ENCODE results near the gene SND1.
A peak's percentile ranks its signal among the peaks of the same experiment; 100 is the strongest.

SND1 gene

GRCh38 chr7:128006550-128007302 lies 354.7 kb downstream of the SND1 start:
- in situ Hi-C loops (cut with MboI; ENCODE audit: low pct_unique_long_range_greater_than_20kb, low sequenced_read_pairs): no loop called here
- DNase-seq: no peak

- in situ Hi-C loops (cut with MboI; ENCODE audit: low pct_unique_long_range_greater_than_20kb, low sequenced_read_pairs): no loop called here
- DNase-seq: no peak
These were observed 355.3 kb downstream of the SND1 start for GRCh38 chr7:128007303-128007680.

DNA sequence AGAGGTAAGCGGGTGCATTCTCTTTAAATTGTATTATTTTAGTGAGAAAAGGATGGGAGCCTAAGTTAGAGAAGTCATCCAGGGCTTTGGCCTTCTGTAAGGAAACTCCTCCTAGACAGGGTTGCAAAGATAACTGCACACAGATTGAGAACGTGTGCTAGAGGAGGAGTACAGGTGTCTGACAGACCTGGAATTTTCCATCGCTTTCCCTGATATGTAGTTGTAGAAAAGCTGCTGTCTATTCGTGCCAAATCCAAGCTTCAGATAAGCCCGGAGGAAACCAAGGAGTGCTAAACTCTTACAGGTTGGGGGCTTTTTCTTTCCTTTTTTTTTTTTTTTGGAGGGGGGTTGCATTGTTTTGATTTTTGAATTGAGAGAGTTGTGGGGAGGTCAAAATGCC lies 356.1 kb downstream of the SND1 start:
- no peak for DNase-seq
- in situ Hi-C loops (cut with MboI; ENCODE audit: low pct_unique_long_range_greater_than_20kb, low sequenced_read_pairs): no loop called here

DNA sequence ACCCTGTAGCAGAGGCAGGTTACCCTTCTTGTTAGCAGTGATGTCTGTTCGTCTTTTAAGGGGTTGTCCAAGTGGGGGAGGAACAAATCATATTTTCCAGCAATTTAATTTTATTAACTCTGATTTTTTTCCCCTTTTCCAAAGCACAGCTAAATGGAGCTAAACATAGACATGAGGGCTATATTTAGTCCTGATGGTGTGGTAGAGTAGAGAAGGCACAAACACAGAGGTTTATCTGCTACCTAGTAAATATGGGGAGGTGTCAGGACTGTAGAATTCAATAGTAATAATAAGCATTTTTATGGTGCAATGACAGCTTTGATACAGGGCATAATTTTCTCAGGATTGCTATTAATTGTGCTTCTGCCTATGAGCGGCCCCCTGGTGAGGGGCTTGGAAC lies 356.8 kb downstream of the SND1 start:
- in situ Hi-C loops (cut with MboI; ENCODE audit: low pct_unique_long_range_greater_than_20kb, low sequenced_read_pairs): no loop called here
- DNase-seq: no peak

DNA sequence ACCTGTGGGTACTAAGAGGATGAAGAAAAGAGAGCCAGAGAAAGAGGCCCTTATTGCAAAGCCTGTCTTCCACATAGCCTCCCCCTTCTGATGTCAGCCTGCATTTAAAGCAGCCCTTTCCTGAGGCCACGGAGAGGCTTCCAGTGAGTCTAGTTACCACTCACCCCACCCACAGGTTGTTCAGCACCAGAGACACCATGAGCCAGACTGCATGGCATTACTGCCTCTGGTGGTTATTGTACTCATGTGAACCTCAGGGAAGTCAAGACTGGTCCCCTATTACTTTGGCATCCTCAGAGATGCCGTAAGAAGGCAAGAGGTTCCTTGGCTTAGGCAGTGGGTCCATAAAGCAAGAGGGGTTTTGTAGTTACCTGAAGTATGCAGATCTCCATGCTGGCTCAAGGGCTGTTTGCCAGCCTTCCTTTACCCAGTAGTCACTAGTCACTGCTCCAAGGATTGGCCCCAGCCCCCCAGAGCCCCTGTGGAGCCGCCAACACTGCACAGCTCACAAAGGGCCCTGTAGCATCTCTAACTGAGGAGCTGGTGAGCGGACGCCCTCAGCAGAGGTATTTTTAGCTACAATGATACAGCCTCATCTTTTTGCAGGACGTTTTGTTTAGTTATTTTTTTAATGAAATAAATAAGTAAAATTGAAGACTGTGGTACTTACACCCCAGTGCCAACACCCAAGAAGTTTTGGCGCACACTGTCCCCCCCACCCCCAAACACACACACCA lies 358.6 kb downstream of the SND1 start:
- no peak for DNase-seq
- in situ Hi-C loops (cut with MboI; ENCODE audit: low pct_unique_long_range_greater_than_20kb, low sequenced_read_pairs): no loop called here

GRCh38 chr7:128011131-128011661 lies 359.2 kb downstream of the SND1 start:
- in situ Hi-C loops (cut with MboI; ENCODE audit: low pct_unique_long_range_greater_than_20kb, low sequenced_read_pairs): no loop called here
- no peak for DNase-seq

DNA sequence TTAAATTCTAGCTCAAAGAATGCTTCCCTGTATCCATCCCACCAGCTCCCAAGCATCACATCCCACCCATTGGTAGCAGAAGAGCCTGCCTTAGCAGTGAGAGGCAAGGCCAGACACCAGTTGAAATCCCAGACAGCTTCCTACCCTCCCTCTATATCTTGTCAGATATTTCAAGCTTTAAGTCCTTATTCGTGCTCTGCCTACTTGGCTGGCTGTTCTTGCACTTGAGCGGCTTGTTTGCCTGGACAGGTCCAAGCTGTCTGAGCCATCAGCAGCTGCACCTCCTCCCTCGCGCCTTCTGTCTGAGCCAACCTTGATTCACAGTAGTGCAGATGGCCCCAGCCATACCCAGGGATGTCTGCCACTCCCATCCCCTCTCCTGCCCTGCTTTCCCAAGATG lies 362.8 kb downstream of the SND1 start:
- no peak for DNase-seq
- in situ Hi-C loops (cut with MboI; ENCODE audit: low pct_unique_long_range_greater_than_20kb, low sequenced_read_pairs): no loop called here

DNA sequence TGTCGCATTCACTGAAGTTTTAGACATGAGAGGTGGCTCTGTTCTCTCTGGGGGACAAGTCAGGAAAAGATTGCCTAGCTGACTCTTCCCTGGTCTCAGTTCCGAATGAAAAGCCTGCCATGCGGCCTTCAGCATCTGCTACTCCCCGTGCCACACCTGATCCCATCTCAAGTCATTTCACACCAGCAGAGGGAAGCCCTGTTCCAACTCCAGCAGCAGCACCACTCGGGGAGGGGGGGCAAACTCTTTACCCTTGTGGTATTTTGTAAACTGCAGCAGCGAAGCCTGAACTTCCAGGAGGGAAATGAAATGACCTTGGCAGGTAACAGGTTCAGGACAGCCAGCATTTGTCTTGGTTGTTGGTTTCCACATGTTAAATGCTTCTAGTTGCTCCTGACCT lies 365.5 kb downstream of the SND1 start:
- no peak for DNase-seq
- in situ Hi-C loops (cut with MboI; ENCODE audit: low pct_unique_long_range_greater_than_20kb, low sequenced_read_pairs): no loop called here

DNA sequence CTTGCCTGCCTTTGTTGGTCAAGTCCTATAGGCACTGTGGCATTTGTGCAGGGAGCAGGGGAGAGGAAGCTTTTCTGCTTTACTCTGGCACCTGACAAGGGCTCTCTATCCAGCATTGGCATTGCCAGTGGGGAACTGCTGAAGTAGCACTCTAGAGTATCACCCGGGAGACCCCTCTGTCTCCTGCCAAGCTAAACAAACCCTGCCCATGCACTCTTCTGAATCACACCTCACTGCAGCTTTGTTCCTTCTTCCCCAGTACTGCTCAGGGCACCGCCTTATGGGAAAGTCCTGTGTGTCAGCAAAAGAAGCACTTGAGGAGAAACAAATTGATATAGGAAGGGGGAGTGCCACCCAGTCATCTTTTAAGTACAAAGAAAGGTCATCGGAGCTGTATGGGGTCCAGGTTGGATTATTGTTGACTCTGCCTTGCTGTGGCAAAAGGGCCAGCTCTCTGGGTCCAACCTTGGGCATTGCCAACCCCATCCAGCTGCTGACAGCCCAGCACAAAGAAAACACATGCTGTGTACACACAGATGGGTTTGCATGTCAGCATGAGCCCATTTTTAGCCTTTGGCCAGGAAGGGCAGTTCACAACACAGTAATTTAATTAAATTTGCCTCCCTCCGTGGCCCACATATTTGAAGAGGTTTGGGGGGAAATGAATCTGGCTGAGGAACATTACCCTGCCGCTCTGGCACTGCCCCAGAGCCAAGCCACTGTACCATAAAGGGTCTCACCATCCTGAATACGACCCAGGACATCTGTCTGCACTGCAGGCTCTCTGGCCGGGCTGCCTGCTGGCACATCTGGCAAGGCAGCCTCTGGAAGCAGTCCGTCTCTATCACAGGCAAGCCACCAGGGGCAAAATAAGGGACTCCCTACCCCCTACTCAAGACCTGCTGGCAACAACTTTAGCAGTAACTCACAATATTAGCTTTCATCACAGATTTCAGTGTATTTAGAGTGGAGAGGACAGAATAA lies 366.2 kb downstream of the SND1 start:
- in situ Hi-C loops (cut with MboI; ENCODE audit: low pct_unique_long_range_greater_than_20kb, low sequenced_read_pairs): no loop called here
- no peak for DNase-seq

DNA sequence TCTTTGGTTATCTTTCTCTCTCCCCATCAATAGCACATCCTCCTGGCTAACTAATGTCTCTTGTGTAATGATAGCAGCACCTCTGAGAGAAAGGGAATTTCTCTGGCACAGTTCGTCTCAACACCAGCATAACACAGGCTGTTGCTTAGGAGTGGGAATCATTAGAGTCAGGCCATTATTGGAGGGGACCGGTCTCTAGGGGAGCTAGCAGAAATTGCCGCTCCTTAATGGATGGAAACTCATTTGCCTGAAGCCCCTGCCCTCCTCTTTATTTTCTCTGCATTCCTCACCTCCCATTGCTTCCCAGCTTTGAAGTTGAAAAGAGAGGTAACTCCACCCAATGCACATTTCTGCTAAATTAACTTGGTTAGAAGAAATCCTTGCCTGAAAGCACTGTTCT lies 367.3 kb downstream of the SND1 start:
- in situ Hi-C loops (cut with MboI; ENCODE audit: low pct_unique_long_range_greater_than_20kb, low sequenced_read_pairs): no loop called here
- DNase-seq: no peak

DNA sequence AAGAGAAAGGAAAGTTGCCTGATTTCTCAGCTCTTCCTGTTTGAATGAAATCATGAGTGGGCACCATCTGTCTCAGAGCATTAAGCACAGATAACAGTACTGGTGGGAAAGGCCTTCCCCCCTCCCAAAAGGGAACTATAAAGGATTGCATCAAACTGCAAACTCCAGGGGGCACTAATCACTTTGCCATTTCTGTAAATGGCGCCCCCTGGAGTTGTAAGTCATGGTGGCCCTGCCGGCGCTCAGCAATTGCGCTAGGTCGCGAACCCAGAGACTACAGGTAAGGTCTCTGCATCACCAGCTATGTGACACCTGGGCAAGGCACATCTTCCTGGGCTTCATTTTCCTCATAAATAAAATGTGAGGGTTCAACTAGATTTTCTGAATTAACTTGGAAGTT lies 368.2 kb downstream of the SND1 start:
- in situ Hi-C loops (cut with MboI; ENCODE audit: low pct_unique_long_range_greater_than_20kb, low sequenced_read_pairs): no loop called here
- peak; percentile 23 for DNase-seq

DNA sequence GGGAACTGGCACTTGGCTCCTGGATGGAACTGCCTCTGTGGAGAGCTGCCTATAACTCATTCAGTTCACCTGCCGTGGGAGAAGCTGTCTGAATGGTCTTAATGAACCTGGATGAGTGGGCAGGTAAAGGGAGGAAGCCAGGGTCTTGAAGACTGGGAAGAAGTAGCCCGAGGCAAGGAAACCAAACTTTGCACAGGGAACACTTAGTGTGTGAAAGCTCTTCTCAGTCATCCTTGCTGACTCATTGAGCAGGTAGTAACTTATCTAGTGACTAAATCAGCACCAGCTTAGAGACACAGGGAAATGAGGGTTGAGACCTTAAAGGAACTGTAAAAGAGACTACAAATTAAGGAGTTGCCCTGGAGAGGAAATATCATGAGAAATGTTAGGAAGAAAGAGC lies 369.4 kb downstream of the SND1 start:
- DNase-seq: no peak
- in situ Hi-C loops (cut with MboI; ENCODE audit: low pct_unique_long_range_greater_than_20kb, low sequenced_read_pairs): no loop called here

DNA sequence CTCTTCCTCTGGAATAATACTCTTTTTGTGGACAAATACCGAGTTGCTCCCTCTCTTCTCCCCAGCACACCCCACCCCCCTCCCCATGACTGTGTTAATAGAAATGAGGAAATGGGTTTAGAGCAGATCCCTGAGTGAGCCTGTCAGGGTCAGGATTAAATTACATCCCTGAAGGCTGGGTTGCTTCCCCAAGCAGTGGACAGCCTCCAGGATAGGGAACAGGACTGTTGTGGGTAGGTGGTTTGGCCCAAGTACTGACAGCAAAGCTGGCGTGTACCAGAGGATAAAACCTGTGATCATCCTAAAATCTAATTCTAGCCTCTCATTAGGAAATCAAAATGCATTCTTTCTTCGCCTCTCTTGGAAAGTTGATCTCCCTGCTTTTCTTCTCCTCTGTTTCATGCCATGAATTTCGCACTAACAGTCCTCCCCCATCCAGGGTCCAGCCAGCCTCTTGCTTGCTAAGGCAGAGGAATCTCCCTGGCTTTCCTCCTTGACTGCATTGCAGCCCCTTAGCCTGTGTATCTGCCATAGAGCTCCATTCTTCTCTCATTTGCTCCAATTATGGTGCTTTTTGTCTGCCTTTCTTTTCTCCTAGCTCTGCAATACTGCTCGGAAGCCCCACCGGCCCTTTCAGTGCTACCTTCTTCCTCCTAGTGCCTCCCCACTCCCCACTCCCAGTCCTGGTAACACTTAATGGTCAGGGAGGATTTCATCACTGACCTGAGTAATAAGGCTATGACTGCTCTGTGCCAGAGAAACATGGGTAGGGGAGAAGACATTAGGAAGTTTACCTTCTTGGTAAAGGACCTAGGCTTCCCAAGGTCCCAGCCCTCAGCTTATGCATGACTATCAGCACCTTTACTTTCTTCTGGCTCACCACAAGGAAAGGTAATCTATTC lies 370.9 kb downstream of the SND1 start:
- DNase-seq: peak; percentile 57
- in situ Hi-C loops (cut with MboI; ENCODE audit: low pct_unique_long_range_greater_than_20kb, low sequenced_read_pairs): no loop called here

DNA sequence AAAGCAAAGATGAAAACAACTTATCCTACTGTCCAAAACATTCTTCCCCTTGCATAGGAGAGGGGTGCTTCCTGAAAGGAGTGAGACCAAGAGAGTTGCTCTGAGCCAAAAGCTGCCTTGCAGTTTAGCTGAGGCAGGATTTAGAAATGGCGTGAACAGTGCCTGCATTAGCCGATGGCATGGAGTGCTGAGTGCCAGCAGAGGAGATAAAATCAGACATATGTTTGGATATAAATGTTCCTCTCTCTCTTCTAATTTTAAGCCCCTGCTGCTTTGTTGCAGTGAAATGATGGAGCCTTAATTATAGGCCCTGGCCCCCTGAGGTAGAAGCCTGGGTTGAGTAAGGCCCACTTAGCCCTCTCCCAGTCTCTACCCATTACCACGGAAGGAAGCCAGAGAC lies 372.2 kb downstream of the SND1 start:
- in situ Hi-C loops (cut with MboI; ENCODE audit: low pct_unique_long_range_greater_than_20kb, low sequenced_read_pairs): no loop called here
- no peak for DNase-seq

DNA sequence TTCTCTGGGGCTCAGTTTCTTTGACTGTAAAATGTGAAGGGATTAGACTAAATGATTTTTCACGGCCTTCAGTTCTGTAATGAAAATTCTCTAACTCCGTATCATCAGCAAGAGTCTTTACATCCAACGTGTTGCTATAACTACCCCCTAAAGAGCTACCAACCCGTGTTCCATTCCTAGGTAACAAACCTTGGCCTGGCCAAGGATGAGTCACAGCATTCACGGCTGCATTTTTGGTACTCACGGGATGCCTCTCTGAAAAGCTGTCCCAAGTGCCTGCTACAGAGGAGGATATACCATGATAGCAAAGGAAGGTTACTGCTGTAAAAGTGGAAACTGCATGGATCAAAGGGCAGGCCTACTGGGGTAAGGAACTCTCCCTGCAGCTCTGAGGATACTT lies 373.4 kb downstream of the SND1 start:
- in situ Hi-C loops (cut with MboI; ENCODE audit: low pct_unique_long_range_greater_than_20kb, low sequenced_read_pairs): no loop called here
- no peak for DNase-seq

DNA sequence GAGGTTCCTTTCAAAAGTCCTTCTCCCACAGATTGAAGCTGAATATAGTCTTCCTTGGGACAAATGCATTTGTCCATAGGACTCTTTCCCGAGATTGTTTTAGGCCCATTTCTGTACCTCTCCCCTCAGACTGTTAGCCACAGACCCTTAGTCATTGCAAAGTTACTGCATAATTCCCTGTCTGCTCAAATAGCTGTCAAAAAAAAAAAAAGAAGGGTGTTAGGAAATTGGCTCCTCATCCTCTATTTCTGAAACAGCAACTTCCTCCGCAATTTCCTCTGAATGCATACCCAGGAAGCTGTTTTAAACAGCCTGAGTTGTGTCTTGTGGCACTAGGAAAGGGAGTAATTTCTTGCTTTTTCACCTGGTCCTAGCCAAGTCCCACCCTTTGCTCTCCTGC lies 373.8 kb downstream of the SND1 start:
- no peak for DNase-seq
- in situ Hi-C loops (cut with MboI; ENCODE audit: low pct_unique_long_range_greater_than_20kb, low sequenced_read_pairs): no loop called here

GRCh38 chr7:128026551-128026950 lies 374.6 kb downstream of the SND1 start:
- DNase-seq: no peak
- in situ Hi-C loops (cut with MboI; ENCODE audit: low pct_unique_long_range_greater_than_20kb, low sequenced_read_pairs): no loop called here

- DNase-seq: no peak
- in situ Hi-C loops (cut with MboI; ENCODE audit: low pct_unique_long_range_greater_than_20kb, low sequenced_read_pairs): no loop called here
These were observed 375.5 kb downstream of the SND1 start for GRCh38 chr7:128027485-128027980.

All from KBM-7 (cell line).